Limb (tissue), 2 donors: Measurements from ENCODE around the gene TXNL1.
"Not testable (repeated sequence)": the region's sequence is repeated elsewhere in the genome, so short reads cannot be mapped to it uniquely, and the experiment has no call there.

Source experiments
- DNase-seq, 2 donors: peaks; one replicate each; pipeline ENCODE4 v3.0.0-alpha.2; 2016; ENCODE audit errors: extremely low spot score in 2 of 2

Gene TXNL1

GRCh38 chr18:56638232-56639103, at the start of gene TXNL1:
Gene TXNL1, minus strand, starts transcription at chr18:56638592. Its CDS starts 152 bp downstream, at chr18:56638440.
- peak; percentile 99 to 100 for DNase-seq

- DNase-seq = no peak
Measured at GRCh38 chr18:56684277-56684676, 45.9 kb upstream of the TXNL1 start.

GRCh38 chr18:56678836-56679565, 40.6 kb upstream of the TXNL1 start:
- no peak for DNase-seq

GRCh38 chr18:56676639-56677038, 38.2 kb upstream of the TXNL1 start:
- no peak for DNase-seq

- DNase-seq = no peak
Measured at GRCh38 chr18:56672981-56673380, 34.6 kb upstream of the TXNL1 start.

- DNase-seq = no peak
Measured at GRCh38 chr18:56672391-56672790, 34.0 kb upstream of the TXNL1 start.

GRCh38 chr18:56662902-56663301, 24.5 kb upstream of the TXNL1 start:
- no peak for DNase-seq

- DNase-seq = no peak
Measured at GRCh38 chr18:56662502-56662901, 24.1 kb upstream of the TXNL1 start.

- no peak for DNase-seq
Measured at GRCh38 chr18:56662063-56662408, 23.6 kb upstream of the TXNL1 start.

GRCh38 chr18:56661360-56662062, 23.1 kb upstream of the TXNL1 start:
- no peak for DNase-seq

GRCh38 chr18:56660655-56661054, 22.3 kb upstream of the TXNL1 start:
- no peak for DNase-seq

GRCh38 chr18:56659111-56659510, 20.7 kb upstream of the TXNL1 start:
- DNase-seq = no peak

- DNase-seq = no peak
Measured at GRCh38 chr18:56658261-56658660, 19.9 kb upstream of the TXNL1 start.

GRCh38 chr18:56654280-56654679, 15.9 kb upstream of the TXNL1 start:
- not testable (repeated sequence) for DNase-seq

GRCh38 chr18:56652802-56653201, 14.4 kb upstream of the TXNL1 start:
- no peak for DNase-seq

GRCh38 chr18:56651771-56652092, 13.3 kb upstream of the TXNL1 start:
- DNase-seq = no peak

- peak; percentile 95 to 97 for DNase-seq
Measured at GRCh38 chr18:56650944-56651770, 12.8 kb upstream of the TXNL1 start, which contains the start of gene WDR7. Gene WDR7, plus strand, starts transcription at chr18:56651359. Its CDS starts 21,157 bp downstream, at chr18:56672516.

- no peak for DNase-seq
Measured at GRCh38 chr18:56649996-56650395, 11.6 kb upstream of the TXNL1 start.

- DNase-seq = no peak
Measured at GRCh38 chr18:56647951-56648893, 9.8 kb upstream of the TXNL1 start.

GRCh38 chr18:56647071-56647470, 8.7 kb upstream of the TXNL1 start:
- DNase-seq = no peak
